ENCODE measurements around the gene TAS2R30.

GRCh38 chr12:11130999-11131398 is 3.4 kb downstream of the TAS2R30 start:
- no peak for TF ChIP-seq CTCF (IDR thresholded peaks at IDR 0.05; ENCODE audit: low read depth, low read length)
- no peak for TF ChIP-seq POLR2A (IDR thresholded peaks at IDR 0.05; ENCODE audit: extremely low read depth, insufficient read length)
- no peak for TF ChIP-seq MYC (IDR thresholded peaks at IDR 0.05; ENCODE audit: low read depth, low read length)

All from NB4 (cell line).